ENCODE data around the gene LRMDA.
A peak's percentile ranks its signal among the peaks of the same experiment; 100 is the strongest.

LRMDA gene

DNA sequence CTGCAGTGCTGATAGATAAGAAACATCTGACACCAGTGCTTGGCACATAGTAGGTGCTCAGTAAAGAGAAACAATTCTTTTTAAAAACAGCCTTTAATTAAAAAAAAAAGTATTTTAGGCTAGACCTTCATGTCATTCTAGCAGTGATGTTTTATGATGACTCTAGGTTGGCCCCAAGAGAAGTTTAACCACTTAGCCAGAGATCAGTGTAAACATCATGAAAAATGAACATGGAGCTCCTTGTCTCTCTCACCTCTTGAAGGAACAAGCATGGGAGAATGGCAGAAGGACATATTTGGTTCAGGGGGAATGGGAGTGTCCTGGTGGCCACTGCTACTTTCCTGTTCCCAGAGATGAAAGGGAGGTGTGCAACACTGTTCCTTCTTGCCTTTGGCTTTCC, 641.0 kb downstream of the LRMDA start:
- Histone ChIP-seq H3K9me3 (ENCODE audit: control insufficient read depth, insufficient read depth, low read depth, low read length) (no peaks in the 10 kb centered on the region), H3K4me1 (ENCODE audit: control insufficient read depth, insufficient read depth, low read length) (no peaks in the 10 kb centered on the region), H3K36me3 (ENCODE audit: control insufficient read depth in 2 of 2, insufficient read depth in 1 of 2, low read length in 2 of 2) (no peaks in the 10 kb centered on the region), H3K4me3 (ENCODE audit: low read depth, low read length) (no peak overlapping the region), H3K27ac (ENCODE audit: extremely low read depth, low read depth, low read length) (no peak overlapping the region)
- ChIA-PET POLR2A (no interaction called here), CTCF (no interaction called here)
- no peak for TF ChIP-seq ZNF600 (tag by site-specific recombination; IDR thresholded peaks at IDR 0.05)
- no peak for TF ChIP-seq ZNF324 (tag by site-specific recombination; IDR thresholded peaks at IDR 0.05)
- 0 out of 2 replicates have a peak, but pooled peaks have one; percentile 4 for TF ChIP-seq KLF9 (tag by site-specific recombination; IDR thresholded peaks at IDR 0.05; ENCODE audit: low read depth)

- ChIA-PET POLR2A (no interaction called here), CTCF (no interaction called here)
- Histone ChIP-seq H3K27ac (ENCODE audit: extremely low read depth, low read depth, low read length) (no peak overlapping the region), H3K9me3 (ENCODE audit: control insufficient read depth, insufficient read depth, low read depth, low read length) (no peaks in the 10 kb centered on the region), H3K4me1 (ENCODE audit: control insufficient read depth, insufficient read depth, low read length) (no peaks in the 10 kb centered on the region), H3K36me3 (ENCODE audit: control insufficient read depth in 2 of 2, insufficient read depth in 1 of 2, low read length in 2 of 2) (no peaks in the 10 kb centered on the region), H3K4me3 (ENCODE audit: low read depth, low read length) (no peak overlapping the region)
- TF ChIP-seq, protein P1, sequence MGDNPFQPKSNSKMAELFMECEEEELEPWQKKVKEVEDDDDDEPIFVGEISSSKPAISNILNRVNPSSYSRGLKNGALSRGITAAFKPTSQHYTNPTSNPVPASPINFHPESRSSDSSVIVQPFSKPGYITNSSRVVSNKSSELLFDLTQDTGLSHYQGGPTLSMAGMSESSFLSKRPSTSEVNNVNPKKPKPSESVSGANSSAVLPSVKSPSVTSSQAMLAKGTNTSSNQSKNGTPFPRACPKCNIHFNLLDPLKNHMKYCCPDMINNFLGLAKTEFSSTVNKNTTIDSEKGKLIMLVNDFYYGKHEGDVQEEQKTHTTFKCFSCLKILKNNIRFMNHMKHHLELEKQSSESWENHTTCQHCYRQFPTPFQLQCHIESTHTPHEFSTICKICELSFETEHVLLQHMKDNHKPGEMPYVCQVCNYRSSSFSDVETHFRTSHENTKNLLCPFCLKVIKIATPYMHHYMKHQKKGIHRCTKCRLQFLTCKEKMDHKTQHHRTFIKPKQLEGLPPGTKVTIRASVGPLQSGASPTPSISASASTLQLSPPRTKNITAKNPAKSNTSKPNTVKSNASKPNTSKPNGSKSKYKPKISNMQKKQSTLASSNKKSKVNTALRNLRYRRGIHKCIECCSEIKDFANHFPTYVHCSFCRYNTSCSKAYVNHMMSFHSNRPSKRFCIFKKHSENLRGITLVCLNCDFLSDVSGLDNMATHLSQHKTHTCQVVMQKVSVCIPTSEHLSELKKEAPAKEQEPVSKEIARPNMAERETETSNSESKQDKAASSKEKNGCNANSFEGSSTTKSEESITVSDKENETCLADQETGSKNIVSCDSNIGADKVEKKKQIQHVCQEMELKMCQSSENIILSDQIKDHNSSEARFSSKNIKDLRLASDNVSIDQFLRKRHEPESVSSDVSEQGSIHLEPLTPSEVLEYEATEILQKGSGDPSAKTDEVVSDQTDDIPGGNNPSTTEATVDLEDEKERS (tag by site-specific recombination; IDR thresholded peaks at IDR 0.05) = no peak
- no peak for TF ChIP-seq ZNF366 (tag by site-specific recombination; conservative IDR thresholded peaks at IDR 0.05)
- no peak for TF ChIP-seq ZNF621 (tag by site-specific recombination; IDR thresholded peaks at IDR 0.05)
- TF ChIP-seq ZNF777 (tag by site-specific recombination; IDR thresholded peaks at IDR 0.05; ENCODE audit: borderline replicate concordance) = no peak
- no peak for TF ChIP-seq ZFP37 (tag by site-specific recombination; IDR thresholded peaks at IDR 0.05)
- no peak for TF ChIP-seq ZNF555 (tag by site-specific recombination; conservative IDR thresholded peaks at IDR 0.05)
- no peak for TF ChIP-seq ZBTB21 (tag by site-specific recombination; IDR thresholded peaks at IDR 0.05)
- no peak for TF ChIP-seq ZFP41 (tag by site-specific recombination; IDR thresholded peaks at IDR 0.05; ENCODE audit: borderline replicate concordance)
- no peak for TF ChIP-seq KLF10 (tag by site-specific recombination; IDR thresholded peaks at IDR 0.05)
- TF ChIP-seq ZNF558 (tag by site-specific recombination; IDR thresholded peaks at IDR 0.05) = no peak
- TF ChIP-seq ZNF416 (tag by site-specific recombination; IDR thresholded peaks at IDR 0.05) = no peak
- TF ChIP-seq ZNF629 (tag by site-specific recombination; IDR thresholded peaks at IDR 0.05) = no peak
- no peak for TF ChIP-seq TSHZ1 (tag by site-specific recombination; IDR thresholded peaks at IDR 0.05; ENCODE audit: borderline replicate concordance)
- TF ChIP-seq ZBTB10 (tag by site-specific recombination; IDR thresholded peaks at IDR 0.05) = no peak
- no peak for TF ChIP-seq PRDM1 (tag by site-specific recombination; IDR thresholded peaks at IDR 0.05)
- no peak for TF ChIP-seq ZNF2 (tag by site-specific recombination; IDR thresholded peaks at IDR 0.05)
- TF ChIP-seq, protein P2, sequence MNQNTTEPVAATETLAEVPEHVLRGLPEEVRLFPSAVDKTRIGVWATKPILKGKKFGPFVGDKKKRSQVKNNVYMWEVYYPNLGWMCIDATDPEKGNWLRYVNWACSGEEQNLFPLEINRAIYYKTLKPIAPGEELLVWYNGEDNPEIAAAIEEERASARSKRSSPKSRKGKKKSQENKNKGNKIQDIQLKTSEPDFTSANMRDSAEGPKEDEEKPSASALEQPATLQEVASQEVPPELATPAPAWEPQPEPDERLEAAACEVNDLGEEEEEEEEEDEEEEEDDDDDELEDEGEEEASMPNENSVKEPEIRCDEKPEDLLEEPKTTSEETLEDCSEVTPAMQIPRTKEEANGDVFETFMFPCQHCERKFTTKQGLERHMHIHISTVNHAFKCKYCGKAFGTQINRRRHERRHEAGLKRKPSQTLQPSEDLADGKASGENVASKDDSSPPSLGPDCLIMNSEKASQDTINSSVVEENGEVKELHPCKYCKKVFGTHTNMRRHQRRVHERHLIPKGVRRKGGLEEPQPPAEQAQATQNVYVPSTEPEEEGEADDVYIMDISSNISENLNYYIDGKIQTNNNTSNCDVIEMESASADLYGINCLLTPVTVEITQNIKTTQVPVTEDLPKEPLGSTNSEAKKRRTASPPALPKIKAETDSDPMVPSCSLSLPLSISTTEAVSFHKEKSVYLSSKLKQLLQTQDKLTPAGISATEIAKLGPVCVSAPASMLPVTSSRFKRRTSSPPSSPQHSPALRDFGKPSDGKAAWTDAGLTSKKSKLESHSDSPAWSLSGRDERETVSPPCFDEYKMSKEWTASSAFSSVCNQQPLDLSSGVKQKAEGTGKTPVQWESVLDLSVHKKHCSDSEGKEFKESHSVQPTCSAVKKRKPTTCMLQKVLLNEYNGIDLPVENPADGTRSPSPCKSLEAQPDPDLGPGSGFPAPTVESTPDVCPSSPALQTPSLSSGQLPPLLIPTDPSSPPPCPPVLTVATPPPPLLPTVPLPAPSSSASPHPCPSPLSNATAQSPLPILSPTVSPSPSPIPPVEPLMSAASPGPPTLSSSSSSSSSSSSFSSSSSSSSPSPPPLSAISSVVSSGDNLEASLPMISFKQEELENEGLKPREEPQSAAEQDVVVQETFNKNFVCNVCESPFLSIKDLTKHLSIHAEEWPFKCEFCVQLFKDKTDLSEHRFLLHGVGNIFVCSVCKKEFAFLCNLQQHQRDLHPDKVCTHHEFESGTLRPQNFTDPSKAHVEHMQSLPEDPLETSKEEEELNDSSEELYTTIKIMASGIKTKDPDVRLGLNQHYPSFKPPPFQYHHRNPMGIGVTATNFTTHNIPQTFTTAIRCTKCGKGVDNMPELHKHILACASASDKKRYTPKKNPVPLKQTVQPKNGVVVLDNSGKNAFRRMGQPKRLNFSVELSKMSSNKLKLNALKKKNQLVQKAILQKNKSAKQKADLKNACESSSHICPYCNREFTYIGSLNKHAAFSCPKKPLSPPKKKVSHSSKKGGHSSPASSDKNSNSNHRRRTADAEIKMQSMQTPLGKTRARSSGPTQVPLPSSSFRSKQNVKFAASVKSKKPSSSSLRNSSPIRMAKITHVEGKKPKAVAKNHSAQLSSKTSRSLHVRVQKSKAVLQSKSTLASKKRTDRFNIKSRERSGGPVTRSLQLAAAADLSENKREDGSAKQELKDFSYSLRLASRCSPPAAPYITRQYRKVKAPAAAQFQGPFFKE (tag by site-specific recombination; IDR thresholded peaks at IDR 0.05; ENCODE audit: borderline replicate concordance) = no peak
These were observed 642.1 kb downstream of the LRMDA start for GRCh38 chr10:76073524-76073923.
